ENCODE data around the gene GCLM.
A peak's percentile ranks its signal among the peaks of the same experiment; 100 is the strongest.
"Not testable (repeated sequence)": the region's sequence is repeated elsewhere in the genome, so short reads cannot be mapped to it uniquely, and the experiment has no call there.

The GCLM gene

DNA sequence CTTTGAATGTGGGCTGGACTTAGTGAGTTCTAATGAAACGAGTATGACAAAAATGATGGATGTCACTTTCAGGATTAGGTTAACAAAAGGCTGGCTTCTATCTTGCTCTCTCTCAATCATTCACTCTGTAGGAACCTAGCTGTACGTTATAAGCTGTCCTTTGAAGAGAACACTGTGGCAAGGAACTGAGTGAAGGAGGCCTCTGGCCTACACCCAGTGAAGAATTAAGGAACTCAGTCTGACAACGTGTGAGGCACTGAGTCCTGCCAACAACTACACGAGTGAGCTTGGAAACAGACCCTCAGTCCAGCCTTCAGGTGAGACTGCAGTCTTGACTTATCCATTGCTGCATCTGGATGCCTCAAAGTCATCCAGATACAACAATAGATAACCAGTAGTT is 27.0 kb downstream of the GCLM start:
- DNase-seq: no peak

DNA sequence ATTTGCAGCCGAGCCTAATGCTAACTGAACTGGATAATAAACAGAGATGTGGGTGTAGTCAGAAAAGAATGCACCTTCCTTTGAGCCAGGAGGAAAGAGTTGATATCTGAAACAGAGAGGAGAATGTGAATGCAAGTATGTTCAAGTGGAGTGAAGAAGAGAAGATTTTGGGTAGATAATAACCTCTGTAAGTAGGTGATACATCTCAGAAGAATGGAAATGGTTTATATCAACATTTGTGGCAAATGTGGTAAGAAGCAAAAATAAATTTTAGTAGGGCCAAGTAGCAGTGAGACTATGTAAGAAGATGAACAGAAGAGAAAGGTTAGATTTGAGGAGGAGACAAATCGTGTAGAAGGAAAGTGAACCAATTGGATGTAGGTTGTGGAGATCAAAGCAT is 28.5 kb downstream of the GCLM start:
- DNase-seq: no peak

DNA sequence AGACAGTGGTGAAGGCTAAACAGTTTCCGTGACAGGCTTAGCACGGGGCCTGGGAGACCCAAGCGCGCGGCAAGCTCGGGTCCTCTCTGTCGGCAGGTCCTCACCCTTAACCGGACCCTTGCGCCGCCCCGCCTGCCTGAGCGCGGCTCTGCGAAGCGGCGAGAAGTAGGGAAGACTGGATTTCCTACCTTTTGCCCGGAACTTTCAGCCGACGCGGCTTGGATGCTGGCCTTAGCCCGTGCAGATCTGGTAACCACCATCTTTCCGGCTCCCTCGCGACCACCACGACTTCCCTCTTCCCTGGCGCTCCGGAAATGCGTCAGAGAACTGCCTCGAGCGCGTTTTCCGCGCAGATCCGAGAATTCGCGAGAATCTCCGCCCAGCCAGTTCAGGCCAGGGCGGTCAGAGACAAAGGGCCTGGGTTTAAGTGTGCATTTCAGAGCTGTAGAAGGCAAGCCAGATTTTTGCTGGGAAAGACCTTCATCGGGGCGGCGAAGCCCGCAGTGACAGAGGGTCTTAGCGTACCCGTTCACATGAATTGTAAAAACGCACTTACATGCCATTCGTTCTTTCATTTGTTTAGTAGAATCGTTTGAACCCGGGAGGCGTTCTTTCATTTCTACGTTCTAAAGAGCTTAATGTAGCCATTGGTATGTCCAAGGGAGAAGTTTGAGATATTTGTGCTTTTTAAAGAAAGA is 30.2 kb downstream of the GCLM start, which contains the start of gene DNTTIP2:
Gene DNTTIP2, minus strand, starts transcription at position 318 of the 698 bp plus-strand sequence. Its CDS starts 58 bp downstream, at position 260.
- peak; percentile 81 for DNase-seq

DNA sequence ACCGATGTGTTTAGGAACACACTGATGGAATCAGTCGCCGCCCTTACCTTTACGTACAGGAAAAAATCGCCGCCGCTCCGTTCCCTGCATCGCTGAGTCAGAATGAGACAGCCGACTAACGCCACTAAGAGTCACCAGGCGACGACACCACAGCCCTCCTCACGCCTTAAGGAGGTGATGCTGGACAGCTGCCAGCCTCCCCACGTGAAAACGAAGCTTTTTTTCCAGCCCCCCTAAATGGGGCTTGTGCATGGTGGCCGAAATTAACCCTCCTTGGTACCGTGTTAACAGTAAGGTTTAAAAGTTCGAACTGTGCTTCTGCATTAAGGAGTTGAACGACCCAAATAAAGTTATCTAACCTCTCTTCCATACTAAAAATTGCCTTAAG is 30.7 kb downstream of the GCLM start:
- DNase-seq: peak; percentile 48

DNA sequence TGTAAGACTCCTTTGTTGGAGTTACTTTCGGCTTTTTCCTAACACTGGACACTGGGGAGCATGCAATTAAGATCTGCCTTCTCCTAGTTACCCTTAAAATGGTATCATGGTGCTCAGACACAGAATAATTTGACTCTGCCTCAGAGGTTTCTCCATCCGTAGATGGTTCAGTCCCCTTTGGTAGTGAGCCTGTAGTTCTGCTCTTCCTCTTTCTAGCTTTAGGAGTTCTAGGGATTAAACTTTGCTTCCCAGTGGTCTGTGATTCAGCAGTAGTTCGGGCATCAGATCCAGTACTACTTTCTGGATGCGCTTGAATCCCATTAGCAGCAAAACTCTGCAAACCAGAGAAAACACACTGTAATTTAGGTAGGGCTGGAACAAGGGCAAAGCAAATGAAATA is 31.7 kb downstream of the GCLM start:
- DNase-seq: no peak

DNA sequence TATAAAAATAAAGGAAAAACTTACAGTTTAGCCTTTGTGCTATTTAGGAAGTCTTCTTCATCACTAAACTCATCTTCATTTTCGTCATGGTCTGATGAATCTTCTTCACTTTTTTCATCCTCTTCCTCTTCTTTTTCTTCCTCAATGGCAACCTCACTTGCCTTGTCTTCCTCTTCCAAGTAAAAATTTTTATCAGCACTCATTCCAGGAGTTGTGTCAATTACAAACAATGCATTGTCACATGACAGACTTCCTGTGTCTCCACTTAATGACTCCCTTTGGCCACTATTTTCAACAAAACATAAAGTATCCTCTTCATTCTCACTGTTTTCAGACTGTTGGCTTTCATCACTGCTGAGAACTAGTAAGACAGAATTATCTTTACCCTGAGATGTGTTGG is 33.0 kb downstream of the GCLM start:
- DNase-seq: no peak

DNA sequence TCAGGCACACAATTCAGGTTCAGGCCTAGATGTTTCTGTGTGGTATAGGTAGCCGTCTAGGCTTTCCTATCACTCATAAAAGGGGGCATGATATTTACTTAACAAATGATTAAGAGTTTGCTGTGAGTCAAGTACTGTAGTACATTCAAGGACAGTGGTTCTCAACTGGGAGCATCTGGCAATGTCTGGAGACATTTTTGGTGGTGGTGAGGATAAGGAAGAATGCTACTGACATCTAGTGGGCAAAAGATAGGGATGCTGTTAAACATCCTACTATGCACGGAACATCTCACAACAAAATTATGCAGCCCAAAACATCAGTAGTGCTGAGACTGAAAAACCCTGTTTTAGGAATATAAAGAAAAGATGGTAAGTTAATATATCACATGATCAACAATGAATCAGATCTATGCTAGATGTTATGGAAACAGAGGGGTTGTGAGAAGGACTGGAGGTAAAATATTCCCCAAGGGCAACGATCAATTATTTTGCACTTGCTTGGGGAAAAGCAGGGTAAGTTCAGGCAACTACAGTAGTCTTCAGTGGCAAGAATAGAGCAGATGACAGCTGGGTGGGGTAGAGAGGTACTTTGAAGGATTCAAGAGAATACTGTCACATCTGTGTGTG is 35.1 kb downstream of the GCLM start:
- DNase-seq: no peak

DNA sequence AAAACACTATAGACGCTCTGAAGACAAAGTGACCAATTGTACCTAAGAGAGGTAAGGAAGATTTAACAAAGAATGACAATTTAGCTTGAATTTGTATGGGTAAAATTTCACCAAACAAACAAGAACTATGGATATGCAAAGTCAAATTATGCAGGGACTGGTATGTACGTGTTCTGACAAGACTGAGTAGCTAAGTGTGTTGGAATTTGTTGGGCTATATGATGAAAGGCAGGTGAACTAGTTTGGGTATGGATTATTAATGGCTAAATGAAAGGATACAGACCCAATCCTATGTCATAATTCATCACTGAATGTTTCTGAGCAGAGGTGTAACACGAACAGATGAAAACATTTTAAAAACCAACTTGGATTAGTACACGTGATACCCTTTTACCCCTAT is 37.9 kb downstream of the GCLM start:
- DNase-seq: no peak

DNA sequence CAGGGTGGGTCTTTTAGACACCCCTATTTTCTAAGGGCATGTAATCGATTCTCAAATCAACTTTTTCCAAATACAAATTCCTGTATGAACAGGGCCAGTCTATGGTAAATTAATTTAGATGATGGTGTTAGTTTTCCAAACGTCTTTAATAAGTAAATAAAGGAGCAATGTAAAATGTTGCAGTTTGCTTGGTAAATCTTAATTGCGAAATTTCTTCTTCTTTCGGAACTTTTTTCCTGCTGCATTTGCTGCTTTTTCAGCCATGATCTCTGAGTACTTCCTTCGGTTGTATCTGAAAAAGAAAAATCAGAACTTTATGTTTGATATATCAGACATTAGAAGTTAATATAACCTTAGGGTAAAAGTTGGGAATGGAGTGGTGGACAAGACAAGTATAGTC is 39.6 kb downstream of the GCLM start:
- no peak for DNase-seq

DNA sequence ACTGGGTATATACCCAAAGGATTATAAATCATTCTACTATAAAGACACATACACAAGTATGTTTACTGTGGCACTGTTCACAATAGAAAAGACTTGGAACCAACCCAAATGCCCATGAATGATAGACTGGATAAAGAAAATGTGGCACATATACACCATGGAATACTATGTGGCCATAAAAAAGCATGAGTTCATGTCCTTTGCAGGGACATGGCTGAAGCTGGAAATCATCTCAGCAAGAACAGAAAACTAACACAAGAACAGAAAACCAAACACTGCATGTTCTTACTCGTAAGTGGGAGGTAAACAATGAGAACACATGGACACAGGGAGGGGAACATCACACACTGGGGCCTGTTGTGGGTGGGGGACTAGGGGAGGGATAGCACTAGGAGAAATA is 40.7 kb downstream of the GCLM start:
- DNase-seq: not testable (repeated sequence)

DNA sequence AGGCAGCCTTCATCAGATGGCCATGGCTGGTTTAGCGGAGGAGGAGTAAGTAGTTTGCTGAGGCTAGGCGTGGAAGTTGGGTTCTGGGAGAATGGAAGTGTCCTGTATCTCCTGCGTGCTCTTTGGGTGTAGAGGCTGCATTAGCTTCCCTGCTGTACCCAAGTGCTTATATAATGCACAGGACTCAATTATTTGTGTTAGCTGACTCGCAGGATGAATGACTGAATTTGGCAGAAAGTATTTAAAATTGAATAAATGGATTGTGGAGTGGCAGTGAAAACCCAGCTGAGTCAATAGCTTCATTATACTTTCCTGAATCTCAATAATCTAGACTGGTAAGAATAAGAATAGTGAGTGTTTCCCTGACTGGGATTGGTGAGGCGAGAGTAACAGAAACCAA is 44.0 kb downstream of the GCLM start:
- DNase-seq: no peak

DNA sequence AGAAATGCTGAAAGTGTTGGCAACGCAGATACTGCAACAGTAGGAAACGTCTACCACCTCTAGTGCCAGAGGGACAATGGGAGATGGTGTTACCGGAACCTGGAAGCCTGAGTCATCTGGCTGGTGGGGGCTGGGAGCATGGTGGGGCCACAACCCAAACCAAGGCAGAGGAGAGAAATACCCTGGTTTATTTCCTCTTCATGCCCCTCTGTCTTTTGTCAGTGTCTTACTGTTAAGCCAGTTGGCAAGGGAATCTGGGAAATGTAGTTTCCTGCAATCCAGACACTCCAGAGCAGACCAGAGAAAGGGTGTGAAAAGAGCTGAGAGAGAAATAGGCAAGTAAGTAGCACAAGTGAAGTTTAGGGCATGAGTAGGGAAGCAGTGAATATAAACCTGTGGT is 45.1 kb downstream of the GCLM start:
- DNase-seq: no peak

DNA sequence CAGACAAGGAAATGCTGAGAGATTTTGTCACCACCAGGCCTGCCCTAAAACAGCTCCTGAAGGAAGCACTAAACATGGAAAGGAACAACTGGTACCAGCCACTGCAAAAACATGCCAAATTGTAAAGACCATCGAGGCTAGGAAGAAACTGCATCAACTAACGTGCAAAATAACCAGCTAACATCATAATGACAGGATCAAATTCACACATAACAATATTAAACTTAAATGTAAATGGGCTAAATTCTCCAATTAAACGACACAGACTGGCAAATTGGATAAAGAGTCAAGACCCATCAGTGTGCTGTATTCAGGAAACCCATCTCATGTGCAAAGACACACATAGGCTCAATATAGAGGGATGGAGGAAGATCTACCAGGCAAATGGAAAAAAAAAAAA is 51.6 kb downstream of the GCLM start:
- DNase-seq: not testable (repeated sequence)

DNA sequence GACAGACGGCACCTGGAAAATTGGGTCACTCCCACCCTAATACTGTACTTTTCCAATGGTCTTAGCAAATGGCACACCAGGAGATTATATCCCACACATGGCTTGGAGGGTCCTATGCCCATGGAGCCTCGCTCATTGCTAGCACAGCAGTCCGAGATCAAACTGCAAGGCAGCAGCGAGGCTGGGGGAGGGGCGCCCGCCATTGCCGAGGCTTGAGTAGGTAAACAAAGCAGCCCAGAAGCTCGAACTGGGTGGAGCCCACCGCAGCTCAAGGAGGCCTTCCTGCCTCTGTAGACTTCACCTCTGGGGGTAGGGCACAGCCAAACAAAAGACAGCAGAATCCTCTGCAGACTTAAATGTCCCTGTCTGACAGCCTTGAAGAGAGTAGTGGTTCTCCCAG is 53.2 kb downstream of the GCLM start:
- peak; percentile 26 for DNase-seq

DNA sequence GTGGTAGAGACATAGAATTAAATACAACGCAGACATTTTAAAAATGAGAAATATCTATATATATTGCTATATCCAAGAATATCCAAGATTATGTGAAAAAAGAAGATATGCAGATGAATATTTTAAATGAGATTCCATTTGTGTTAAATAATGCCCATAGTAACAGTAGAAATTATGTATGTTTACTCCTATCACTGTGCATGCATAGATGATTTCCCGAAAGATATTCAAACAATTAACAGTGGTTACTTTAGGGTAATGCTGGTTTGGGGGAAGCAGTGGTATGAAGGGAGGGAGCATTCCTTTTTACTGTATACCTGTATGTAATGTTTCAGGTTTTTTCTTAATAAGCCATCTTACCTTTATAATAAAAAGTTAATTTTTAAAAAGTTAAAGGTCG is 55.3 kb downstream of the GCLM start:
- no peak for DNase-seq

DNA sequence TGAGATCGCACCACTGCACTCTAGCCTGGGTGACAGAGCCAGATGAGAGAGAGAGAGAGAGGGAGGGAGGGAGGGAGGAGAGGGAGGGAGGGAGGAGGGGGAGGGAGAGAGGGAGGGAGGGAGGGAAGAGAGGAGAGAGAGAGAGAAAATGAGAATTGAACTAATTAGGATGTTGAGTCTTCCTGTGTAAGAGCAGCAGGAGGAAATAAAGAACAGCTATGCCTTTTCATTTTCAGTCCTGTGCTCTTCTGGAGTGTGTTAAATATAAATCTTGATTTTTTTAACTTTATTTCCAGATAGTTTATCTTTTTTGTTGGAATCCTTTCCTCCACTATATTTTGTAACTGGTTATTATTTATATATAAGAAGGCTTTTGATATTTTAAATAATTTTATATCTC is 57.4 kb downstream of the GCLM start:
- DNase-seq: no peak

DNA sequence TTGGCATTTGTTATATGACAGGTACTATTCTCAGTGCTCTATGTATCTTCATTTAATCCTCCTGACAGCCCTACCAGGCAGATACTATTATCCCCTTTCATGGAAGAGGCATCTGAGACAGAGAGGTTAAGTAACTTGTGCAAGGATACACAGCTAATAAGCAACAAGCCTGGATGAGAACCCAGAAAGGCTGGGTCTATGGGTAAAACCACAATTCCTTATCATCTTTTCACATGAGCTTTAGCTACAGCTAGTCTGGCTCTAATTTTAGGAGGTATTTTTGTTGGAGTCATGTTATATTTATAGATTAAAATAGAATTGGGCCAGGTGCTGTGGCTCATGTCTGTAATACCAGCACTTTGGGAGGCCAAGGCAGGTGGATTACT is 57.9 kb downstream of the GCLM start:
- no peak for DNase-seq

DNA sequence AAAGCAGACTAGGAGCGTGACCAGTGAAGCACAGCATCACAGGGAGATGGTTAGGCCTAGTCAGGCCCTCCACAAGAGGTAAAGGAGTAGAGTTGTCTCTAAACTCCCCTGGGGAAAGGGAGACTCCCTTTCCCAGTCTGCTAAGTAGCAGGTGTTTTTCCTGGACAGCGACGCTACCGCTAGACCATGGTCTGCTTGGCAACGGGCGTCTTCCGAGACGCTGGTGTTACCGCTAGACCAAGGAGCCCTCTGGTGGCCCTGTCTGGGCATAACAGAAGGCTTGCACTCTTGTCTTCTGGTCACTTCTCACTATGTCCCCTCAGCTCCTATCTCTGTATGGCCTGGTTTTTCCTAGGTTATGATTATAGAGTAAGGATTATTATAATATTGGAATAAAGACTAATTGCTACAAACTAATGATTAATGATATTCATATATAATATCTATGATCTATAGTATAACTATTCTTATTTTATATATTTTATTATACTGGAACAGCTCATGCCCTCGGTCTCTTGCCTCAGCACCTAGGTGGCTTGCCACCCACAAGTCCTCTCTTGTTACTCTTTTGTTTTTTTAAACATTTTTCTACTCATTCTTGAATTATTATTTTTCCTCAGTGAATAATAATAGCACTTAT is 58.4 kb downstream of the GCLM start:
- DNase-seq: peak; percentile 49

DNA sequence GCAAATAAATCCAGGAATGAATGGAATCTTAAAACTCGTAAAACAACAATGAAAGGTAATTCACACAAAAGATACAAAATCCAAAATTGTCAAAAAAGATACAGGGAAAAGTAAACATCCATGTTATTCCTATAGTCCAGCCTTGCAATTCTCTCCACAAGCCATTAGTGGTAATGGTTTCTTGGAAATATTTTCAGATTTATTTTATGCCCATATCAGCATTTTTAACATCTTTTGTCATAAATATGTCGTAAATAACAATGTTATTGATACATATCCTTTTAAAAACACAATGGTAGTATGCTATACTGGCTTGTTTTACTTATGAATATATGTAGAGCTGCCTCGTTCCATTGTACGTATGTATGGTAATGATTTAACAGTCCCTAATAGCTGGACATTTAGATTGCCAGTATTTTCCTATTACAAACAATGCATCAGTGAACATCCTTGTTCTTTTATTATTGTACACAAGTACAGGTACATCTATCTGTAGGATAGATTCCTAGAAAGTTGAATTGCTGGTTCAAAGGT is 60.8 kb downstream of the GCLM start:
- no peak for DNase-seq

DNA sequence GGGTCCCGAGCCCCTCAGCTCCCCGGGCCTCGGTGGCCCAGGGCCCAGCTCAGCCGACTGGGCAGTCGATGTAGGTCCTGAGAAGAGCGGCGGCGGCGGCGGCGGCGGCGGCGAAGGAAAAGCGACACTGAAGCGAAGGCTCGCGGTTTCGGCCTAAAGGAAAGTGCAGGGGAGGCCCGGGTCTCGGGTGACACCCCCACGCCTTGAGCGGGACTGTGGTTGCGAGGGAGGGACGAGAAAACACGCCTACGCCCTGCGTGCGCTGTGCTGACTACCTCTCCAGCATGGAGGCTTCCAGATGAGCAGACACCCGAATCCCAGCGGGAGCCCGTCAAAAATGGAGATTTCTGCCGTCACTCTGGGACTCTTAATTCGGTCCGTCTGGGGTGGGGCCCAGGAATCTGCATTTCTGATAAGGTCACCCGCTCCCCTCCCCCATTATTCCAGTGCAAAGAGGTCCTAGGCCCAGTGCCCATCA is 61.4 kb downstream of the GCLM start:
- peak; percentile 65 for DNase-seq

DNA sequence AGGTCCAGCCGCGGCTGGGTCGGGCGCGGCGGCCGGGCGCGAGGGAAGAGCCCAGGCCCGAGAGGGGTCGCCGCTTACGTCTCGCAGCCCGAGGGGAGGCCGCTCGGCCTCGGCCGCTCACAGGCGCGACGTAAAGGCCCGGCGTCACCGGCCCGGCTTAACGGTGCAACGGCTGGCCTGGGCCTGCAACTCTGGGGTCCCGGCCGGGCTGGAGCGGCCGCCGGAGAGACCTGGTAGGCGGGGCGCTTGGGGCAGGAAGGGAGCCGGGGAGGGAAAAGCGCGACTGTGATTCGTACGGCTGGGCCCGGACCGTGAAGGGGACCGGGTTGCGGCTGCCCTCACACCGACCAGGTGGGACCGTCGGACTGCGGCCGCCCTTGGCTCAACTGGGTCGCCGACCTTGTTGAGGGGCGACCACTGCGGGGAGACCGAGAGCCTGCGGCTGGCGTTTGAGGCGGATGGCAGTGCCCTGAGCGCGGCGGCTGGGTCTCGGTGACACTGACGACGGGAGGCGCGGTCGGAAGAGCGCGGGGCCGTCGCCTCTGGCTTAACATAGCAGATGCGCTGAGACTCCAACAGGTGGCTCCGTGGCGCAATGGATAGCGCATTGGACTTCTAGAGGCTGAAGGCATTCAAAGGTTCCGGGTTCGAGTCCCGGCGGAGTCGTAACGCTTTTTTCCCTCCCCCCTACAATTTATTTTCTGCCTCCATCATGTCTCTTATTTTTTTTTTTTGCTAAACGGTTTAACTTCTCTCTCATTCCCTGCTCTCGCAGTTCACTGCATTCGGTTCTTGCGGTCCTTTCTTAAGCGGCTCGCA is 62.0 kb downstream of the GCLM start:
- peak; percentile 85 for DNase-seq

DNA sequence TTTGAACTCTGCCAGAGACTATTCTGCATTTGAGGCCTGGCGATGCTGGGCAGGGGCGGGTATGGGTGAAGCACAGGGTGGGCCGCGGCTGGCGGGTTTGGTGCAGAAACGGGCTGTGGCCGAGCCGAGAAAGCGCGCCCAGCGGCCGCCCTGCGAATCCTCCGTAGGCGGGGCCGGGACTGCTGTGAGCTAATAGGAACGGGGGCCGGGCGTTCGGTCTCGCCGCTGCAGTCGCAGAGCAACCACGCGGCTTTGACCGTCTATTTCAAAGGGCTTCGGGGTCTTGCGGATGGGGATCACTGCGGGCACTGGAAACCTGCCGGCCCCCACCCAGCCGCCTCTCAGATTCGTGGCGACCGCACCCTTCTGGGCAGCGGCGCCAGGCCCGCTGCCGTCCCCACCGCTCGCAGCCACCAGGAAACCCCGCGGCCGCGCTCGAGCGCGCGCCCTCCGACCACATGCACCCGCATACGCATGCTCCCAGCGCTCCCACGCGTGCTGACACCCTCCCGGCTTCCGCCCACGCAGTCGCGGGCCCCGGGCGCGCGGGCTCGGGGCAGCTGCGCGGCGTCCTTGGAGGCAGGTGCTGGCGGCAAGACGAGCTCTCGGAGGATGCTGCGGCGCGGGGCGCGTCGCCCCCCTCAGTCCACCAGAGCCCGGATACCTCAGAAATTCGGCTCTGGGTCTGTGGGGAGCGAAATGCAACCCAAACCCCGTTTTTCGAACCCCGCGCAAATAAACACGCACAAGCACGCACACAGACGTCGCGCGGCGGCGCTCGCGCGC is 62.8 kb downstream of the GCLM start:
- peak; percentile 82 for DNase-seq

All from activated effector memory CD4-positive, alpha-beta T cell treated with Interleukin-2 at 50 U/mL for 16 hours (primary cell).